ENCODE results near the gene PTPRN2.
"Not testable (repeated sequence)": the region's sequence is repeated elsewhere in the genome, so short reads cannot be mapped to it uniquely, and the experiment has no call there.

PTPRN2 gene

DNA sequence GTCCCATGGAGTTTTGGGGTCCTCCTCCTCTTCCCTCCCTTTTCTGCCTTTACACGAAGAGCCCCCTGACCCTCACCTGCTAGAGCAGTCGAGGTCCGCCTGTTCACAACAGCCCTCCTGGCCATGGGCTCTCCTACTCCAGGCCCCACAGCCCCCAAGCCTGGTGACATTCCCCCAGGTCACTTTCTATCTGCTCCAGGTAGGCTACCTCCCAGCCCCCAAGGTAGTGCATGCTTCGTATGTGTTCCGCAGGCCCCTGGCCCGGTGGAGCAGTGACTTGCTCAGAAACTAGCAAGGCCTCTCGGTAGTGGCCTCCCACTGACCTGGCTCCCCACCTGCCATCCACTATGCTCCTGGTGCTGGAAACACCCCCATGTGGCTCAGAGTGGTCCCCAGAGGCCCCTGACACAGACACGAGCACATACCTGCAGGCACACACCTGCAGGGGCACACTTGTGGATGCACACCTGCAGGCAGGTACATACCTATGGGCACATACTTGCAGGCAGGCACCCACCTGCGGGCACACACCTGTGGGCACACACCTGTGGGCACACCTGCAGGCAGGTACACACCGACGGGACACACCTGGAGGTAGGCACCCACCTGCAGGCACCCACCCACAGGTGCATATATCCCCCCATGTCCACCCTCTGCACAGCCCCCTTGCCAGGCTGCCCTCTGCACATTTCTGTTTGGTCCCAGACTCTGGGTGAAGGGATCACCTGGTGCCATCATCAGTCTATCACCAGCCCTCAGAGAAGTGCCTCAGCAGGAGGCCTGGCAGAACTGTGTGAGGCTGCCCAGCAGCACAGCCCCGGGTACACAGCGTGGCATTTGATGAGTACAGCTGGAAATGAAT lies 322.5 kb downstream of the PTPRN2 start:
- DNase-seq (ENCODE audit: low read depth): no peak

DNA sequence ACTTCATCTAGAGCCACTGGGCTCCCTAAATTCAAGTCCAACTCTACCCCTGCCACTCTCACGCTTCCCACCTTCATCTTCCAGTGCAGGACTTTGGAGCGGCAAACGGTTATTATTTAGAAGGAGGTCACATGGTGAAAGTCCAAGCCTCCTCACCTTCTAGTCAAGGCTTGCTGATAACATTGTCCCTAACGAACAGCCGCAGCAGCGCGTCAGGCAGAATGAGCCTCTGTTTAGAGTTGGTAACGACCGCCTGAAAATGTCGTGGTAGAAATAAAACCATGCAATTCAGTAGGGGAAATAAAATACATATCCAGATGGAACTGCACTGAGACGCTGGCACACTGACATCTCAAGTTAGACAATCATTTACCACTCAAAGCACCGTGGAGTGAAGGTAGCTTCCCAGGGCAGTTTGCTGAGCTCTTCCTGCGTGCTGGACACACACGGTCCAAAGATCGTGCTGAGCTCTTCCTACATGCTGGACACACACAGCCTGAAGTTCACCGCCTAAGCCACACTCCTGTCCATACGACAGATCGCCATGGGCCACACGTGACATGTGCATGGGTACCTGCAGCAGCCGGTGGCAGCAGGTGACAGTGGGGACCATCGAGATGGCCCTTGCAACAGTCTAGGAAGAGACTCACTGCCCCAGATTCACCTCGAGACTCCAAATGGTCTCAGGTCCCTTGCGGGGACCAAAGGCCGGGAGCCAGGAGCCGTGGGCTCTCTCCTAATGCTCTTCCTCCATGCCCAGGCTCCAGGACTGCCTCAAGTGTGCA lies 323.5 kb downstream of the PTPRN2 start:
- no peak for DNase-seq (ENCODE audit: low read depth)

DNA sequence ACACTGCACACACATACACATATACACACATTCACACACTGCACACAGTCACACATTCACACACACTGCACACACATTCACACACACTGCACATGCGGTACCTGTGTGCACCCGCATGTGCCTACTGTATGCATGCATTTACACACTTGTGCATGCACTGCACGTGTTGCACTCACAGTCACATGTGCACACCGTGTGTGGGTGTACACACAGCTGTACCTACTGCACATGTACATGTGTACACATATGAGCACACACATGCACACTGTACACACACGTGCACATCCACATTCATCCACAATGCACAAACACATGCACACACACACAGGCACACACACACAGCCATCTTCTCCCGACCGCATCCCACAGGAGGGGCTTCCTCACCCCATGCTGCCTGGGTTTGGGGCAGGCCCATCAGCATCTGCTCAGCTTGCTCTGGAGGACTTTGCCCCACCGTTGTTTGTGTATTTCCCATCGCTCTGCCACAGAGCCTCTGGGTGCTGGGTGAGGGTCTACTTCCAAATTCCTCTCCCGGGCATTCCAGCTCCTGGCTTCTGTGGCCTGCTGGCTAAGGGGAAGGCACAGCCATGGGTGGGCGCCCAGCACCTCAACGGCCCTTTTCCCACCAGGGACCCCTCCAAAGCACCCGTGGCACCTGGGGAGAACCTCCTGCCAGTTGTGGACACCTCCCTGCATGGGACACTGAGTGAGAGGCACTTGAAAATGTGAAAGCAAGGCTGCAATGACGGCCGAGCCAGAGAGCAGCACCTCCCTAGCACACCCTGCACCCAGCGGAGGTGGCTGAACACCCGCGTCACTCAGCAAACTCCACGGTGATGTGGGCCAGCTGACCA lies 324.3 kb downstream of the PTPRN2 start:
- DNase-seq (ENCODE audit: low read depth): no peak

GRCh38 chr7:158262284-158263109 lies 325.1 kb downstream of the PTPRN2 start:
- no peak for DNase-seq (ENCODE audit: low read depth)

DNA sequence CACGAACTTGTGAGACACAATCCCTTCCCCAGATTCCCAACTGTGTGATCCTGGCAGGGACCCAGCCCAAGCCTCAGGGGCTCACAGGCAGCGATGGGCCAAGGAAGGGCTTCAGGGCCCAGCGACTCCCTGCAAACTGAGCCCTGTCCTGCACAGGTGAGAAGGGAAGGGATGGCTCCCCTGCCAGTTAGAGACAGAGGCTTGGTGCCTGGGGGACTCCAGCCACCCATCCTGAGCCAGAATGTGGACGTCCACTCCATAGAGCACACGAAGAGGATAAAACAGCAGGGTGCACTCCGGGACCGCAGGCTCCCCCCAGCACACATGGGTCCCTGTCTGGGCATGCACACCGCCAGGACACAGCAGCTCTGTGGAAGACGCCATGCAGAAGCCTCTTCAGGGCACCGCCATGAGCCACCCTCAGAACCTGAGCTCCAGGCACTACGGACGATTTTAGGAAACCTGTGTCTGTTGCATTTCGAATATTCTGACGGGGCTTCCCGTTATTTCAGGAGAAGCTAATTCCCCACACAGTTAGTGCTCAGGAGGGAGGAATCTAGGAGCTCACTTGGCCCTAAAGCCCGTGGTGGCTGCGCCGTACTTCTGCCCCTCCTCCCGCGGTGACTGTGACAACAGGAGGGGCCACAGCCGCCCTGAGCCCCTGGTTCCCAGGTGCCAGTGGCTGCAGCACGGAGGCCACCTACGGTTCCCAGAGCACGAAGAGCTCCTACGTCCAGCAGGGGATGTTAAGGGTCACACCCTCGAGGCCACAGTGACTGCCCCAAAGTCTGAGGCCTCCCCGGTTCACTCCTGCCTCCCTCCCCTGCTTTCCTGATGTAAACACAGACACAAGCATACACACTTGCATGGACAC lies 326.0 kb downstream of the PTPRN2 start:
- DNase-seq (ENCODE audit: low read depth): no peak

DNA sequence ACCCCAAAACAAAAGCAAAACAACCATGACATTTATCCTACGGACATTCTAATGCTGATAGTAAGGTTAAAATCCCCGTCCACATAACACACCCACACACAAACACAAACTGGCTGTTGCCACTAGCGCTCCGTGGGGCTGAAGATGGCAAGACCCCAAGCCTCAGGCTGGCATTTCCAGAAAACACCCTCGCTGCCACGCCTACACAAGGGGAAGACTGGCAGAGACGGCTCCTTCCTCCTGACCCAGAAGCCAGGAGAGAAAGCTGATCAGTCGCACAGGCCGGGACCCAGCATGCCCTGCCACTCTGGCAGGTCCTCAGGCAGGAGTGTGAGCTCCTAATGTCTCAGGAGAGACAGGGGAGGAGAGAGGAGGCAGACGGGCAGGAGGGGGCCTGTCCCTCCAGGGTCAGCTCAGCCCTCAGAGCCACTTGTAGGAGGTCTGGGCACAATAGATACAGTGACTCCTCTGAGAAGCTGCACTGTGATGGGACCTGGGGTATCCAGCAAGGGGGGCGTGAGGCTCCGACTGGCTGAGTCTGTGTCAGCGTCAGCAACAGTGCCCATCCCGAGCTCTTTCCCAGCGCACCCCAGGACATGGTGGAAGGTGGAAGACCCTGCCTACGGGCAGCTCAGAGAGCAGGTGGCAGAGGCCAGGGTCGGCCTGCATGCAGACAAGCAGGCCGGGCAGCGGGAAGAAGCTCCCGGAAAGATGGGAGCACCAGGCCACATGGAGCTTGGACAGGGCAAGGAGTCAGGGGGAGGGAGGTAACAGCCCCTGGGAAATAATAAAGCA lies 326.9 kb downstream of the PTPRN2 start:
- DNase-seq (ENCODE audit: low read depth): no peak

DNA sequence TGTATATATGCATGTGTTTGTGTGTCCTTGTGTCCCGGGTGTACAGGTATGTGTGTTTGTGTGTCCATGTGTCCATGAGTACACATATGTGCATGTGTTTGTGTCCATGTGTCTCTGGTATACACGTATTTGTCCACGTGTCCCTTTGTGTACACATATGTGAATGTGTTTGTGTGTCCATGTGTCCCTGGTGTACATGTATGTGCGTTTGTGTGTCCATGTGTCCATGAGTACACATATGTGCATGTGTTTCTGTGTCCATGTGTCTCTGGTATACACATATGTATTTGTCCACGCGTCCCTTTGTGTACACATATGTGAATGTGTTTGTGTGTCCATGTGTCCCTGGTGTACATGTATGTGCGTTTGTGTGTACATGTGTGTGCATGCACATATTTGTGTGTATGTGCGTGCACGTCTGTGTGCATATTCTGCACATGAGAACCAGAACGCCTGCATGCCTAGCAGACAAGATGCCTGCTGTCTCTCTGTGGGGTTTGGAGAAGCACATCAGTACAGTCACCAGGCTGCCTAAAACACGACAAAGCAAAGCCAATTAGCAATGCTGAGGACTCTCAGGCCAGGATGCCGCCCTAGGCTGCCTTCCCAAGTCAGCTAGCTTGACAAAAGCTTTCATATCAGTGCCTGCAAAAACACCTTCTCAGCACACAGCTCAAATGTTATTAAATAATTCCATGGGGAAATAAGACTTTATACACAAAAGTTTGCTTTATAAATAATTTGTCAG lies 327.8 kb downstream of the PTPRN2 start:
- DNase-seq (ENCODE audit: low read depth): no peak

- DNase-seq (ENCODE audit: low read depth): no peak
Observed at GRCh38 chr7:158259141-158259540, 328.5 kb downstream of the PTPRN2 start.

DNA sequence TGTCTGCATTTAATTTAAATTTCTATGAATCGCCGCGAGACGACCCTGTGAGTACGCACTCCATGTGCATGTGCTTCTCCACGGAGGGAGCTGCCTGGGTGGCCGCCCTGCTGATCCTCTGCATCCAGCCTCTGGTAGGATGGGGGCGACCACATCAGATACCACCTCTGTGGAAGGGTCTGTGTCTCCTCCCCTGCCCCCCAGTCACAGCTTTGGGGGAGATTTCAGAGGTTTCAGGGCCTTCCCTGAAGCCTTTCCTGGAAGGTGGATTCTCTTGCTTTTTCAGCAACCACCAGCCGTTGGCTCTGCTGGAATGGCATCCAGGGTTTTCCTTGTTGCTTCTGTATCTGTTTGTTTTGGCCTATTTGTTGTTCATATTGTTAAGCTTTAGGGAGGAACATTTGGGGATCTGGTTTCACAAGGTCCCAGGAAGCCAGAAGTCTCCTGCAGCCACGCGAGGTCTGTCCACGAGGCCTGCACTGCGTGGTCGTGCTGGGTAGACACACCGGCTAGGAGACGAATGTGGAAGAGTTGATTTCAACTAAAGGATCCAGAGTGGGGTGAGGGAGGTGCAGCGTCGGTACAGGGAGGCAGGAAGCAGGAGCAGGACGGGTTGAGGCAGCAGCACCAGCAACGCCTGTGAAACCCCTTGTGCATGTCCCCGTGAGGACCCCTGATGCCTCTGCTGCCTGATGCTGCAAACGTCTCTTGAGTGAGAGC lies 329.1 kb downstream of the PTPRN2 start:
- no peak for DNase-seq (ENCODE audit: low read depth)

- no peak for DNase-seq (ENCODE audit: low read depth)
Observed at GRCh38 chr7:158257516-158258410, 329.9 kb downstream of the PTPRN2 start.

DNA sequence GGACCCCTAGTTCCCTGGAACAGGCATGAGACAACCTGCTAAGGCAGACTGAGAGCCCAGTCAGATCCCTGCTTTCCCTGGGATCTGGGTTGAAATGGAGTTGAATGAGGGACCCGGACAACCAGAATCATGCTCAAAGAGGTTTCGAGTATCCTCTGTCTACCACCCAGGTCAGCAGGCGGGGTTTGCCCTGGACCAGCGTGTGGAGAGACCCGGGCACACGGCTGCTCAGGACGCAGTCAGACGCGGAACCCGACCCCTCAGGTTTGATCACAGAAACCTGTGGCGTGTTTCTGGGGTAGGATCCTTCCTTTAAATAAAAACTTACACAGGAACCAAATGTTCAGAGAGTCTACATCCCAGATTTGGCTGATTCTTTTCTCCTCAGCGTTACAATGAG lies 330.6 kb downstream of the PTPRN2 start:
- no peak for DNase-seq (ENCODE audit: low read depth)

- no peak for DNase-seq (ENCODE audit: low read depth)
Observed at GRCh38 chr7:158256091-158256816, 331.4 kb downstream of the PTPRN2 start.

GRCh38 chr7:158255558-158255957 lies 332.1 kb downstream of the PTPRN2 start:
- DNase-seq (ENCODE audit: low read depth): no peak

GRCh38 chr7:158255156-158255555 lies 332.5 kb downstream of the PTPRN2 start:
- DNase-seq (ENCODE audit: low read depth): no peak

- not testable (repeated sequence) for DNase-seq (ENCODE audit: low read depth)
Observed at GRCh38 chr7:158253670-158254045, 334.0 kb downstream of the PTPRN2 start.

- no peak for DNase-seq (ENCODE audit: low read depth)
Observed at GRCh38 chr7:158252837-158253669, 334.6 kb downstream of the PTPRN2 start.
